IPS-NIHi7 (cell line): ENCODE results near the gene DNAH14.
"Not testable (repeated sequence)": the region's sequence is repeated elsewhere in the genome, so short reads cannot be mapped to it uniquely, and the experiment has no call there.

ENCODE experiments used
- DNase-seq: peaks from one replicate; pipeline ENCODE4 v3.0.0; 2012; ENCODE audit warnings: mixed read lengths; ENCODE audit errors: extremely low spot score

The DNAH14 gene

GRCh38 chr1:224996266-224996665 lies 66.8 kb downstream of the DNAH14 start:
- no peak for DNase-seq

- no peak for DNase-seq
Observed at GRCh38 chr1:224998185-224998584, 68.7 kb downstream of the DNAH14 start.

GRCh38 chr1:225004396-225004795 lies 74.9 kb downstream of the DNAH14 start:
- peak; percentile 12 for DNase-seq

GRCh38 chr1:225006352-225006751 lies 76.9 kb downstream of the DNAH14 start:
- not testable (repeated sequence) for DNase-seq

GRCh38 chr1:225008050-225008449 lies 78.6 kb downstream of the DNAH14 start:
- DNase-seq = not testable (repeated sequence)

- DNase-seq = no peak
Observed at GRCh38 chr1:225021037-225021436, 91.6 kb downstream of the DNAH14 start.

- DNase-seq = no peak
Observed at GRCh38 chr1:225026701-225027100, 97.2 kb downstream of the DNAH14 start.

GRCh38 chr1:225036441-225036840 lies 107.0 kb downstream of the DNAH14 start:
- not testable (repeated sequence) for DNase-seq

GRCh38 chr1:225042263-225042662 lies 112.8 kb downstream of the DNAH14 start:
- DNase-seq = no peak

GRCh38 chr1:225044258-225044657 lies 114.8 kb downstream of the DNAH14 start:
- no peak for DNase-seq

GRCh38 chr1:225049594-225049993 lies 120.1 kb downstream of the DNAH14 start:
- DNase-seq = no peak

GRCh38 chr1:225063722-225064121 lies 134.2 kb downstream of the DNAH14 start:
- DNase-seq = no peak

- DNase-seq = no peak
Observed at GRCh38 chr1:225070972-225071371, 141.5 kb downstream of the DNAH14 start.

GRCh38 chr1:225097175-225097574 lies 167.7 kb downstream of the DNAH14 start:
- DNase-seq = no peak

GRCh38 chr1:225111000-225111399 lies 181.5 kb downstream of the DNAH14 start:
- DNase-seq = no peak

GRCh38 chr1:225113265-225113664 lies 183.8 kb downstream of the DNAH14 start:
- DNase-seq = no peak

- no peak for DNase-seq
Observed at GRCh38 chr1:225114354-225114990, 185.0 kb downstream of the DNAH14 start.

- DNase-seq = no peak
Observed at GRCh38 chr1:225119307-225119706, 189.8 kb downstream of the DNAH14 start.

- DNase-seq = no peak
Observed at GRCh38 chr1:225121095-225121494, 191.6 kb downstream of the DNAH14 start.

GRCh38 chr1:225131869-225132268 lies 202.4 kb downstream of the DNAH14 start:
- no peak for DNase-seq

GRCh38 chr1:225137976-225138375 lies 208.5 kb downstream of the DNAH14 start:
- DNase-seq = no peak

GRCh38 chr1:225143001-225143400 lies 213.5 kb downstream of the DNAH14 start:
- no peak for DNase-seq

- no peak for DNase-seq
Observed at GRCh38 chr1:225146478-225146877, 217.0 kb downstream of the DNAH14 start.

GRCh38 chr1:225147791-225148190 lies 218.3 kb downstream of the DNAH14 start:
- DNase-seq = not testable (repeated sequence)
